NCI-H345 treated with DMSO at 0.1 percent for 48 hours (cell line): Measurements from ENCODE around the gene NDUFA8.

ENCODE experiments used
- DNase-seq: peaks from one replicate; lab custom pipeline; 2025; ENCODE audit not compliant: unreplicated experiment; lab: John Stamatoyannopoulos, UW

NDUFA8 gene

GRCh38 chr9:122186301-122186700 lies 26.7 kb upstream of the NDUFA8 start:
- no peak for DNase-seq

- no peak for DNase-seq
Measured at GRCh38 chr9:122184551-122184950, 25.0 kb upstream of the NDUFA8 start.

- no peak for DNase-seq
Measured at GRCh38 chr9:122183501-122183900, 23.9 kb upstream of the NDUFA8 start.

GRCh38 chr9:122180633-122181032 lies 21.1 kb upstream of the NDUFA8 start:
- DNase-seq, result peak; percentile 4

GRCh38 chr9:122179690-122180074 lies 20.1 kb upstream of the NDUFA8 start:
- no peak for DNase-seq

- DNase-seq, result no peak
Measured at GRCh38 chr9:122179054-122179689, 19.6 kb upstream of the NDUFA8 start.

- DNase-seq, result no peak
Measured at GRCh38 chr9:122176916-122177315, 17.3 kb upstream of the NDUFA8 start.

GRCh38 chr9:122173670-122174069 lies 14.1 kb upstream of the NDUFA8 start:
- no peak for DNase-seq

GRCh38 chr9:122172131-122172530 lies 12.6 kb upstream of the NDUFA8 start:
- no peak for DNase-seq

GRCh38 chr9:122168356-122168755 lies 8.8 kb upstream of the NDUFA8 start:
- no peak for DNase-seq

GRCh38 chr9:122164286-122164685 lies 4.7 kb upstream of the NDUFA8 start:
- DNase-seq, result no peak

- no peak for DNase-seq
Measured at GRCh38 chr9:122162415-122162814, 2.8 kb upstream of the NDUFA8 start.

- no peak for DNase-seq
Measured at GRCh38 chr9:122159925-122160246, 307 bp upstream of the NDUFA8 start.

- no peak for DNase-seq
Measured at GRCh38 chr9:122158202-122158601, 1.4 kb downstream of the NDUFA8 start.

- DNase-seq, result no peak
Measured at GRCh38 chr9:122155796-122156195, 3.8 kb downstream of the NDUFA8 start.

- no peak for DNase-seq
Measured at GRCh38 chr9:122151267-122151828, 8.2 kb downstream of the NDUFA8 start.

- DNase-seq, result no peak
Measured at GRCh38 chr9:122145592-122145863, 14.1 kb downstream of the NDUFA8 start.

GRCh38 chr9:122144836-122145591 lies 14.6 kb downstream of the NDUFA8 start:
- no peak for DNase-seq

GRCh38 chr9:122143876-122144405 lies 15.6 kb downstream of the NDUFA8 start:
- DNase-seq, result no peak

GRCh38 chr9:122143296-122143695 lies 16.3 kb downstream of the NDUFA8 start:
- DNase-seq, result no peak

- DNase-seq, result no peak
Measured at GRCh38 chr9:122141671-122142070, 17.9 kb downstream of the NDUFA8 start.

GRCh38 chr9:122140368-122141193 lies 19.0 kb downstream of the NDUFA8 start:
- DNase-seq, result no peak
